ENCODE results near the gene DUS4L. TPM values are rescaled to one million over a fixed set of nuclear protein-coding genes. Genes with fewer than 3 reads are reported as not detected.

Gene DUS4L
- total and polyA plus RNA-seq, 2 of the 13 experiments (the other 11 are each of a cell fraction or from before 2014, with no cell fraction given) = 5.6 to 9.8 TPM

DNA sequence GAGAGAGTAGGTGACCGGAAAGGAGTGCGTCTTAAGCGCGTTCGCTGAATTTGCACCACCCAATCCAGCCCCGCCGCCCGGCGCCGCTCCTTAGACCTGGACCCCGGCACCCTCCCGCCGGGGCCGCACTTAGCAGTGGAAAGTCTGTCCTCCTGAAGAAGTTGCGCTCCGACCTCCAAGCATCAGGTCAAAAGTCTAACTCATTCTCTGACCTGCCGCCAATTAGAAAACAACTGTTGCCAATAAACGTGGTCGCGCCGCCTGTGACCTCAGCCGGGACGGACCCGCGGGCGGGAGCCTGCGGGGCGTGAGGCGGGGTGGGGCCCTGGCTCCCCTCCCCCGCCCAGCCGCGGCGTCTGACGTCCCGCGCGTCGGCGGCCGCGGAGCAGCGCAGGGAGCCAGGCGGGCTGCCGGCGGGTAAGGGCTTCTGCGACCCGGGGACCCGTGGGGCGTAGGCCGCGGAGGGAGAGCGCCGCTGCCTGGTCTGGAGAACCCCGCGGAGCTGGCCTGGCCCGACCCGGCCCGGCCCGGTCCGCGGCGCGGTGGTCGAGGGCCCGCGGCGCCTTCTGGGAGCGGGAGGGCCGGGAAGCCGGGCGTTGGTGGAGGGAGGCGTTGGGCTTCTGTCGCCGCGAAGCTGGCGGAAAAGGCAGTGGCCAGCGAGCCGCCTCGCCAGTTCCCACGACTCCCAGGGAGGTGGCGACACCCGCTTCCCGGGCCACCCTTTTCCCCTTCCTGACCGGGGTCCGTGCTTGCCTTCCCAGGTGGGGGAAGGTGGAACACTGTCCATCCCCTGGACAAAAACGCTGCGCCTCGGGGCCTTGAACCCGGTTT lies 16.3 kb downstream of the DUS4L start, which contains the start of gene BCAP29 (continued):
- TF ChIP-seq, protein P1, sequence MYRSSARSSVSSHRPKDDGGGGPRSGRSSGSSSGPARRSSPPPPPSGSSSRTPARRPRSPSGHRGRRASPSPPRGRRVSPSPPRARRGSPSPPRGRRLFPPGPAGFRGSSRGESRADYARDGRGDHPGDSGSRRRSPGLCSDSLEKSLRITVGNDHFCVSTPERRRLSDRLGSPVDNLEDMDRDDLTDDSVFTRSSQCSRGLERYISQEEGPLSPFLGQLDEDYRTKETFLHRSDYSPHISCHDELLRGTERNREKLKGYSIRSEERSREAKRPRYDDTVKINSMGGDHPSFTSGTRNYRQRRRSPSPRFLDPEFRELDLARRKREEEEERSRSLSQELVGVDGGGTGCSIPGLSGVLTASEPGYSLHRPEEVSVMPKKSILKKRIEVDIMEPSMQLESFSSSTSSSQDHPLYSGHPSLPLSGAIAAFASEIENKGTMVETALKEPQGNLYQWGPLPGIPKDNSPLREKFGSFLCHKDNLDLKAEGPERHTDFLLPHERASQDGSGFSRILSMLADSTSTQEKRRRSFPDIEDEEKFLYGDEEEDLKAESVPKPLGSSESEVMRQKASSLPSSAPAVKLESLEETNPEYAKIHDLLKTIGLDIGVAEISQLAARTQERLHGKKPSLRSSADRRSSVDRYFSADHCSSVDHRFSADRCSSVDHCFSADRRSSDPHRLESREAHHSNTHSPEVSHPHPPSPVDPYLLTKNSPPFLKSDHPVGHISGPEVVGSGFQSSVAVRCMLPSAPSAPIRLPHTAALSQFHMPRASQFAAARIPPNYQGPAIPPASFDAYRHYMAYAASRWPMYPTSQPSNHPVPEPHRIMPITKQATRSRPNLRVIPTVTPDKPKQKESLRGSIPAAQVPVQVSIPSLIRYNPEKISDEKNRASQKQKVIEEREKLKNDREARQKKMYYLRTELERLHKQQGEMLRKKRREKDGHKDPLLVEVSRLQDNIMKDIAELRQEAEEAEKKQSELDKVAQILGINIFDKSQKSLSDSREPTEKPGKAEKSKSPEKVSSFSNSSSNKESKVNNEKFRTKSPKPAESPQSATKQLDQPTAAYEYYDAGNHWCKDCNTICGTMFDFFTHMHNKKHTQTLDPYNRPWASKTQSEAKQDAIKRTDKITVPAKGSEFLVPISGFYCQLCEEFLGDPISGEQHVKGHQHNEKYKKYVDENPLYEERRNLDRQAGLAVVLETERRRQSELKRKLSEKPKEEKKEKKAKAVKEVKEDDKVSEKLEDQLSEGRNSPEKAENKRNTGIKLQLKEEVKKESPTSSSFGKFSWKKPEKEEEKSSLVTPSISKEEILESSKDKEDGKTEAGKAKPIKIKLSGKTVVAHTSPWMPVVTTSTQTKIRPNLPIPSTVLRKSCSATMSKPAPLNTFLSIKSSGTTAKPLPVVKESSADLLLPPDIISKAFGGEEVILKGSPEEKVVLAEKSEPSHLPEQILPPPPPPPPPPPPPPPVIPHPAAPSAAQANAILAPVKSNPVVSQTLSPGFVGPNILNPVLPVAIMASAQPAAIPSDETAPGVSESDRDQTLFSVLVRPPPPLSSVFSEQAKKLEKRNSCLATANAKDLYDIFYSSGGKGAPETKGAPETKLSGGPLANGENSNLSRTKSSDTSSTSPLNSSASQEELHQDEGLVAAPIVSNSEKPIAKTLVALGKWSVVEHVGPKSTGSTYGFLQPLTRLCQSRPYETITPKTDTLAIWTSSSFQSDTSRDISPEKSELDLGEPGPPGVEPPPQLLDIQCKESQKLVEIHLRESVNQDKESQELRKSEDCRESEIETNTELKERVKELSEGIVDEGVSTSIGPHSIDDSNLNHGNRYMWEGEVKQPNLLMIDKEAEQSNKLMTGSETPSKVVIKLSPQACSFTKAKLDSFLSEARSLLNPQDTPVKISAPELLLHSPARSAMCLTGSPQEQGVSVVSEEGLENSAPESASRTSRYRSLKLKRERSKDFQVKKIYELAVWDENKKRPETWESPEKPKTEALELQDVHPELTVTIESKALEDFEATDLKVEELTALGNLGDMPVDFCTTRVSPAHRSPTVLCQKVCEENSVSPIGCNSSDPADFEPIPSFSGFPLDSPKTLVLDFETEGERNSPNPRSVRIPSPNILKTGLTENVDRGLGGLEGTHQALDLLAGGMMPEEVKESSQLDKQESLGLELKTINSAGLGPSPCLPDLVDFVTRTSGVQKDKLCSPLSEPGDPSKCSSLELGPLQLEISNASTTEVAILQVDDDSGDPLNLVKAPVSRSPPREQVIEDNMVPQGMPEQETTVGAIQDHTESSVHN (CRISPR knock-in tag; IDR thresholded peaks at IDR 0.05) = no peak
- TF ChIP-seq GABPB1 (CRISPR knock-in tag; IDR thresholded peaks at IDR 0.05) = peak; percentile 48; the same call in 1 of the 2 replicates
- TF ChIP-seq PHF21A (CRISPR knock-in tag; IDR thresholded peaks at IDR 0.05) = peak; percentile 63; the same call in 1 of the 2 replicates
- no peak for TF ChIP-seq ZNF329 (CRISPR knock-in tag; IDR thresholded peaks at IDR 0.05; ENCODE audit: low read depth)
- no peak for TF ChIP-seq RBAK (CRISPR knock-in tag; IDR thresholded peaks at IDR 0.05)
- TF ChIP-seq STAT5B (CRISPR knock-in tag; IDR thresholded peaks at IDR 0.05) = no peak
- peak; percentile 72 for TF ChIP-seq ZNF143 (CRISPR knock-in tag; IDR thresholded peaks at IDR 0.05)
- TF ChIP-seq ZNF660 (CRISPR knock-in tag; IDR thresholded peaks at IDR 0.05; ENCODE audit: borderline replicate concordance, low read depth) = no peak
- no peak for TF ChIP-seq ZNF30 (CRISPR knock-in tag; IDR thresholded peaks at IDR 0.05)
- no peak for TF ChIP-seq RARG (CRISPR knock-in tag; IDR thresholded peaks at IDR 0.05; ENCODE audit: low read depth)
- peak; percentile 36; the same call in 1 of the 2 replicates for TF ChIP-seq ZNF430 (CRISPR knock-in tag; IDR thresholded peaks at IDR 0.05)
- TF ChIP-seq EED (CRISPR knock-in tag; IDR thresholded peaks at IDR 0.05) = peak; percentile 56; the same call in 1 of the 2 replicates
- TF ChIP-seq TCF12 (IDR thresholded peaks at IDR 0.05) = no peak
- TF ChIP-seq TCF12 (CRISPR knock-in tag; IDR thresholded peaks at IDR 0.05) = 0 out of 2 replicates have a peak, but pooled peaks have one; percentile 61
- no peak for TF ChIP-seq ZNF572 (CRISPR knock-in tag; IDR thresholded peaks at IDR 0.05)
- no peak for TF ChIP-seq ZNF296 (CRISPR knock-in tag; conservative IDR thresholded peaks at IDR 0.05)
- TF ChIP-seq MXD4 (CRISPR knock-in tag; IDR thresholded peaks at IDR 0.05) = peak; percentile 25; the same call in 1 of the 2 replicates
- TF ChIP-seq FOXK2 (IDR thresholded peaks at IDR 0.05) = no peak
- no peak for TF ChIP-seq ZNF317 (CRISPR knock-in tag; IDR thresholded peaks at IDR 0.05)
- TF ChIP-seq KAT8 (CRISPR knock-in tag; IDR thresholded peaks at IDR 0.05) = no peak; the same call in 1 of the 2 replicates
- no peak for TF ChIP-seq ZNF577 (CRISPR knock-in tag; IDR thresholded peaks at IDR 0.05; ENCODE audit: borderline replicate concordance, low read depth)
- TF ChIP-seq CREB1 (IDR thresholded peaks at IDR 0.05) = peak; percentile 78
- peak; percentile 59; the same call in 1 of the 2 replicates for TF ChIP-seq CREB1 (CRISPR knock-in tag; IDR thresholded peaks at IDR 0.05)
